ENCODE data around the gene DEPP1.

DEPP1 gene

GRCh38 chr10:44974628-44975430 is 3.8 kb downstream of the DEPP1 start (continued):
- TF ChIP-seq ZBTB7A (tag by site-specific recombination; IDR thresholded peaks at IDR 0.05; ENCODE audit: low read depth) (peak; percentile 73; the same call in 1 of the 2 replicates), ZNF561 (tag by site-specific recombination; IDR thresholded peaks at IDR 0.05; ENCODE audit: borderline replicate concordance) (0 out of 2 replicates have a peak, but pooled peaks have one; percentile 44), MZF1 (tag by site-specific recombination; IDR thresholded peaks at IDR 0.05; ENCODE audit: borderline replicate concordance) (no peak), ZFHX2 (tag by site-specific recombination; conservative IDR thresholded peaks at IDR 0.05) (no peak), OSR2 (tag by site-specific recombination; IDR thresholded peaks at IDR 0.05) (no peak), ZNF335 (tag by site-specific recombination; conservative IDR thresholded peaks at IDR 0.05) (0 out of 2 replicates have a peak, but pooled peaks have one; percentile 37), ZNF654 (tag by site-specific recombination; IDR thresholded peaks at IDR 0.05; ENCODE audit: low read depth) (peak; percentile 27; the same call in 1 of the 2 replicates), ZNF513 (tag by site-specific recombination; IDR thresholded peaks at IDR 0.05) (no peak), YY1 (tag by site-specific recombination; IDR thresholded peaks at IDR 0.05) (no peak), ZNF221 (tag by site-specific recombination; IDR thresholded peaks at IDR 0.05; ENCODE audit: borderline replicate concordance) (no peak), ZNF19 (tag by site-specific recombination; IDR thresholded peaks at IDR 0.05; ENCODE audit: low read depth) (no peak), IKZF3 (tag by site-specific recombination; IDR thresholded peaks at IDR 0.05) (peak; percentile 13; the same call in 1 of the 2 replicates), MYNN (tag by site-specific recombination; IDR thresholded peaks at IDR 0.05; ENCODE audit: borderline replicate concordance) (no peak), ZNF660 (tag by site-specific recombination; IDR thresholded peaks at IDR 0.05) (peak; percentile 65; the same call in 1 of the 2 replicates)
- TF ChIP-seq, protein P1, sequence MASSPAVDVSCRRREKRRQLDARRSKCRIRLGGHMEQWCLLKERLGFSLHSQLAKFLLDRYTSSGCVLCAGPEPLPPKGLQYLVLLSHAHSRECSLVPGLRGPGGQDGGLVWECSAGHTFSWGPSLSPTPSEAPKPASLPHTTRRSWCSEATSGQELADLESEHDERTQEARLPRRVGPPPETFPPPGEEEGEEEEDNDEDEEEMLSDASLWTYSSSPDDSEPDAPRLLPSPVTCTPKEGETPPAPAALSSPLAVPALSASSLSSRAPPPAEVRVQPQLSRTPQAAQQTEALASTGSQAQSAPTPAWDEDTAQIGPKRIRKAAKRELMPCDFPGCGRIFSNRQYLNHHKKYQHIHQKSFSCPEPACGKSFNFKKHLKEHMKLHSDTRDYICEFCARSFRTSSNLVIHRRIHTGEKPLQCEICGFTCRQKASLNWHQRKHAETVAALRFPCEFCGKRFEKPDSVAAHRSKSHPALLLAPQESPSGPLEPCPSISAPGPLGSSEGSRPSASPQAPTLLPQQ (tag by site-specific recombination; IDR thresholded peaks at IDR 0.05): 0 out of 2 replicates have a peak, but pooled peaks have one; percentile 9

DNA sequence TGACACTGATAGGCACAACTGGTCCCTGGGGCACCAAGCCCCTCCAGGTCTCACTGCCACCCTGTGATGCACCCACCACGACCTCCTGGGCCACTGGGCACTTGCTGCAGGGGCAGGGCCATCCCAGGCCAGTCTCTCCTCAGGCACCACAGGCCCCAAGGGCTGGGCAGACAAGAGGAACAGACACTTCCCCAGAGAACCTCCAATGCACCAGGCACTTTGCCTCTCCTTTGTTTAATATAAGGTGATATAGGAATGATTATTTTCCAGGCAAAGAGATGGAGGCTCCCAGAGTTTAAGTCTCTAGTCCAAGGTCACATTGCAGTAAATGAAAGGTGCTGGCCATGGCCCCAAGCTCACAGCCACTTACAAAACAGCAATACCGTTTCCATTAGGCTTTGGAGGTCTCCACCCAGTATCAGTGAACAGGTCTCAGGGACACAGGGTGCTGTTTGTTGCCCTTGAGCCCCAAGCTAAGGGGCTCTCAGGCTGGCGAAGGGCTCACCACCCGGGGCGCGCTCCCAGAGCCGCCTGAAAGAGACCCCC is 4.5 kb downstream of the DEPP1 start:
- no peaks in the 10 kb centered on the region for H3K9me3 ChIP-seq (ENCODE audit: control insufficient read depth, insufficient read depth, low read depth, low read length)
- ChIA-PET CTCF (interaction anchor here (0.6 to 1.9 kb wide), 6 partner anchors 11 to 43 kb away, joined by 3 to 8 read pairs (median 4); partner anchors contain the start of gene RASSF4), POLR2A (no interaction called here)
- H3K4me1 ChIP-seq (ENCODE audit: control insufficient read depth, insufficient read depth, low read length): peaks cover 15% of the 10 kb centered on the region
- no peak overlapping the region for H3K27ac ChIP-seq (ENCODE audit: extremely low read depth, low read depth, low read length)
- peaks cover 0 to 21% of the 10 kb centered on the region in 2 experiments; a peak in 1 of 3 replicates for H3K36me3 ChIP-seq (ENCODE audit: control insufficient read depth in 2 of 2, insufficient read depth in 1 of 2, low read length in 2 of 2)
- TF ChIP-seq ZBTB21 (tag by site-specific recombination; IDR thresholded peaks at IDR 0.05) (no peak), REST (tag by site-specific recombination; IDR thresholded peaks at IDR 0.05) (no peak), ZNF561 (tag by site-specific recombination; IDR thresholded peaks at IDR 0.05; ENCODE audit: borderline replicate concordance) (no peak), ZNF830 (tag by site-specific recombination; IDR thresholded peaks at IDR 0.05; ENCODE audit: low read depth) (no peak), ZNF416 (tag by site-specific recombination; IDR thresholded peaks at IDR 0.05) (no peak), ZNF426 (tag by site-specific recombination; IDR thresholded peaks at IDR 0.05) (no peak), ZNF521 (tag by site-specific recombination; IDR thresholded peaks at IDR 0.05) (no peak)
- no peak overlapping the region for H3K4me3 ChIP-seq (ENCODE audit: low read depth, low read length)
